ENCODE measurements around the gene ANKS3.

- TF ChIP-seq CEBPB (IDR thresholded peaks at IDR 0.05) (no peak), RAD21 (IDR thresholded peaks at IDR 0.05; ENCODE audit: low read depth) (no peak), YY1 (IDR thresholded peaks at IDR 0.05; ENCODE audit: low read depth) (no peak), FOXM1 (IDR thresholded peaks at IDR 0.05; ENCODE audit: borderline replicate concordance, low read depth) (no peak), TCF12 (IDR thresholded peaks at IDR 0.05; ENCODE audit: low read depth) (no peak), EGR1 (IDR thresholded peaks at IDR 0.05) (no peak)
- TF ChIP-seq, protein P1, sequence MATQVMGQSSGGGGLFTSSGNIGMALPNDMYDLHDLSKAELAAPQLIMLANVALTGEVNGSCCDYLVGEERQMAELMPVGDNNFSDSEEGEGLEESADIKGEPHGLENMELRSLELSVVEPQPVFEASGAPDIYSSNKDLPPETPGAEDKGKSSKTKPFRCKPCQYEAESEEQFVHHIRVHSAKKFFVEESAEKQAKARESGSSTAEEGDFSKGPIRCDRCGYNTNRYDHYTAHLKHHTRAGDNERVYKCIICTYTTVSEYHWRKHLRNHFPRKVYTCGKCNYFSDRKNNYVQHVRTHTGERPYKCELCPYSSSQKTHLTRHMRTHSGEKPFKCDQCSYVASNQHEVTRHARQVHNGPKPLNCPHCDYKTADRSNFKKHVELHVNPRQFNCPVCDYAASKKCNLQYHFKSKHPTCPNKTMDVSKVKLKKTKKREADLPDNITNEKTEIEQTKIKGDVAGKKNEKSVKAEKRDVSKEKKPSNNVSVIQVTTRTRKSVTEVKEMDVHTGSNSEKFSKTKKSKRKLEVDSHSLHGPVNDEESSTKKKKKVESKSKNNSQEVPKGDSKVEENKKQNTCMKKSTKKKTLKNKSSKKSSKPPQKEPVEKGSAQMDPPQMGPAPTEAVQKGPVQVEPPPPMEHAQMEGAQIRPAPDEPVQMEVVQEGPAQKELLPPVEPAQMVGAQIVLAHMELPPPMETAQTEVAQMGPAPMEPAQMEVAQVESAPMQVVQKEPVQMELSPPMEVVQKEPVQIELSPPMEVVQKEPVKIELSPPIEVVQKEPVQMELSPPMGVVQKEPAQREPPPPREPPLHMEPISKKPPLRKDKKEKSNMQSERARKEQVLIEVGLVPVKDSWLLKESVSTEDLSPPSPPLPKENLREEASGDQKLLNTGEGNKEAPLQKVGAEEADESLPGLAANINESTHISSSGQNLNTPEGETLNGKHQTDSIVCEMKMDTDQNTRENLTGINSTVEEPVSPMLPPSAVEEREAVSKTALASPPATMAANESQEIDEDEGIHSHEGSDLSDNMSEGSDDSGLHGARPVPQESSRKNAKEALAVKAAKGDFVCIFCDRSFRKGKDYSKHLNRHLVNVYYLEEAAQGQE (IDR thresholded peaks at IDR 0.05; ENCODE audit: low read depth) = no peak
Measured at GRCh38 chr16:4680673-4681470, 53.2 kb downstream of the ANKS3 start.
